Ovary (tissue), 9 donors: ENCODE results near the gene MTR. TPM values are rescaled to one million over a fixed set of nuclear protein-coding genes. Genes with fewer than 3 reads are reported as not detected.

Experiments
- DNase-seq, 5 donors: peaks; one replicate each; pipeline ENCODE4 v3.0.0-alpha.2; 2019 to 2020
- H3K27ac ChIP-seq, 2 donors: fragments of 200-600 bp; one replicate each; pipeline versions ENCODE4 v1.5.1 to v1.8.0; 2019 to 2022
- H3K27me3 ChIP-seq: fragments of 200-600 bp; one replicate; pipeline ENCODE4 v1.8.0; 2022
- H3K36me3 ChIP-seq: fragments of 200-600 bp; sonication (generic); one replicate; pipeline ENCODE4 v1.5.1; 2019
- H3K4me1 ChIP-seq: one replicate; pipeline ENCODE4 v1.8.1; 2013; ENCODE audit warnings: mild to moderate bottlenecking, moderate library complexity; ENCODE audit not compliant: insufficient read depth
- H3K4me3 ChIP-seq: fragments of 200-600 bp; sonication (generic); one replicate; pipeline ENCODE4 v1.5.1; 2017
- H3K9me3 ChIP-seq, 2 donors: fragments of 200-600 bp in 1 of 2; sonication (generic) in 1 of 2; one replicate each; pipeline versions ENCODE4 v1.5.1 to v1.8.1; 2013 to 2019; ENCODE audit warnings: mild to moderate bottlenecking in 1 of 2, moderate library complexity in 1 of 2
- CTCF ChIP-seq, 3 donors: fragments of 450-650 bp in 2 of 3; fragments of 200-600 bp in 1 of 3; IDR thresholded peaks; one replicate each; pipeline versions ENCODE4 v1.5.1 to v1.8.0; 2016 to 2022; ENCODE audit warnings: antibody characterized with exemption in 3 of 3, mild to moderate bottlenecking in 1 of 3
- EP300 ChIP-seq: sonication (generic); formaldehyde crosslinking; IDR thresholded peaks from one replicate; pipeline ENCODE4 v1.6.1; 2017; ENCODE audit warnings: antibody characterized with exemption
- POLR2A ChIP-seq: fragments of 450-650 bp; IDR thresholded peaks from one replicate; pipeline ENCODE4 v1.6.1; 2017; ENCODE audit warnings: antibody characterized with exemption, mild to moderate bottlenecking, moderate library complexity
- WGBS, 3 donors: extraction: QIAGEN DNeasy Blood & Tissue Kit in 1 of 3; methylation state at CpG; one replicate each; pipeline versions ENCODE4 v1.1.5 to v1.1.7; 2013 to 2017; 5-methylcytosine and 5-hydroxymethylcytosine counted together
- intact Hi-C, 4 donors: fragments of 100-400 bp; cut with DNase I; formaldehyde crosslinking; loops; one replicate each; pipeline versions ENCODE4 v1.11.0 to v1.15.1; 2022 to 2023
- polyA plus RNA-seq, 2 donors: library from polyadenylated mRNA; stranded (reverse); fragments of 200-250 nt in 1 of 2; fragments of 350-450 nt in 1 of 2; fragmentation: Illumina TruSeq in 1 of 2; extraction: RNeasy Lipid Tissue Mini Kit (QIAGEN cat#74804) in 1 of 2; gene quantifications; one replicate each; pipeline ENCODE4 v1.2.3, GENCODE V29; 2013 to 2014
- total RNA-seq, 7 donors: library from RNA; depleted of rRNA in 2 of 7; stranded (reverse); fragments of >200 nt in 2 of 7; fragmentation: NEBNext Ultra II Directional in 3 of 7; extraction: Animal tissue kit (Norgen Biotek cat#: 25700) in 3 of 7; gene quantifications; one replicate each; pipeline versions ENCODE4 v1.1.0 to v1.2.4, GENCODE V29; 2016 to 2023
- donor health status: DM: no; HTN: no; CAD: no; lungs with moderate emphysema.
- donor health status: DM: no; HTN: no; CAD: no.
- donor health status: Bipolar disorder and iron deficiency.
- donor health status: DM: yes; HTN: yes; CAD: no.
- donor health status: DM: no; HTN: no; CAD: no.
- donor health status: DM: yes; HTN: yes; CAD: no.

The MTR gene
- total and polyA plus RNA-seq, 9 donors = 10.2 to 60.8 (median 49.5) TPM

GRCh38 chr1:236916131-236916800 is 121.2 kb downstream of the MTR start:
- intact Hi-C loops = no loop called here
- Histone ChIP-seq H3K4me1 (no peaks in the 10 kb centered on the region), H3K4me3 (no peak overlapping the region), H3K27ac (no peak overlapping the region), H3K36me3 (no peaks in the 10 kb centered on the region), H3K9me3 (peaks cover 0 to 4% of the 10 kb centered on the region in 2 donors), H3K27me3 (no peaks in the 10 kb centered on the region)
- DNase-seq = no peak
- TF ChIP-seq CTCF (IDR thresholded peaks at IDR 0.05) = no peak
- WGBS, 3 donors = 76 to 87% (median 86%) methylated on average over 5 of the region's 5 CpGs

GRCh38 chr1:236917448-236917847 is 122.4 kb downstream of the MTR start:
- no peaks in the 10 kb centered on the region for H3K27me3 ChIP-seq
- DNase-seq = no peak
- intact Hi-C loops = no loop called here
- WGBS, 3 donors = 93 to 100% (median 100%) methylated on average over 1 of the region's 1 CpG
- TF ChIP-seq CTCF (IDR thresholded peaks at IDR 0.05) = no peak
- TF ChIP-seq EP300 = no peak
- TF ChIP-seq POLR2A = no peak
- no peak overlapping the region for H3K27ac ChIP-seq
- H3K36me3 ChIP-seq = no peaks in the 10 kb centered on the region
- no peaks in the 10 kb centered on the region for H3K4me1 ChIP-seq
- H3K4me3 ChIP-seq = no peak overlapping the region
- H3K9me3 ChIP-seq = peaks cover 0 to 4% of the 10 kb centered on the region in 2 donors

- Histone ChIP-seq H3K27me3 (no peaks in the 10 kb centered on the region), H3K4me1 (no peaks in the 10 kb centered on the region), H3K9me3 (peaks cover 0 to 4% of the 10 kb centered on the region in 2 donors), H3K4me3 (no peak overlapping the region), H3K36me3 (no peaks in the 10 kb centered on the region), H3K27ac (no peak overlapping the region)
- intact Hi-C loops = no loop called here
- no peak for DNase-seq
- no peak for TF ChIP-seq CTCF (IDR thresholded peaks at IDR 0.05)
- no peak for TF ChIP-seq POLR2A
- no peak for TF ChIP-seq EP300
- 78 to 83% (median 80%) methylated on average over 3 of the region's 3 CpGs for WGBS, 3 donors
Observed at GRCh38 chr1:236920286-236920894, 125.3 kb downstream of the MTR start.

GRCh38 chr1:236921610-236922009 is 126.5 kb downstream of the MTR start:
- Histone ChIP-seq H3K4me1 (no peaks in the 10 kb centered on the region), H3K27ac (no peak overlapping the region), H3K4me3 (no peak overlapping the region), H3K27me3 (no peaks in the 10 kb centered on the region), H3K36me3 (no peaks in the 10 kb centered on the region), H3K9me3 (no peaks in the 10 kb centered on the region)
- intact Hi-C loops = no loop called here
- WGBS, 3 donors = 95 to 99% (median 96%) methylated on average over 3 of the region's 3 CpGs
- TF ChIP-seq CTCF (IDR thresholded peaks at IDR 0.05) = no peak
- no peak for TF ChIP-seq POLR2A
- TF ChIP-seq EP300 = no peak
- no peak for DNase-seq
